MM.1S (cell line): ENCODE data around the gene SLC5A5.

ENCODE experiments used
- DNase-seq: peaks from one replicate; pipeline ENCODE4 v3.0.0-alpha.2; 2015
- H2AFZ ChIP-seq: fragments of 300-600 bp; sonication (generic); 2 replicates; pipeline ENCODE4 v1.6.0; 2016; ENCODE audit warnings: antibody characterized with exemption, low read length
- H3F3A ChIP-seq: fragments of 300-600 bp; sonication (generic); 2 replicates; pipeline ENCODE4 v1.6.1; 2016; ENCODE audit warnings: mild to moderate bottlenecking, antibody characterized with exemption, low read length, moderate library complexity, mixed read lengths; ENCODE audit not compliant: insufficient read depth
- H3K27ac ChIP-seq: fragments of 300-600 bp; sonication (generic); 2 replicates; pipeline ENCODE4 v1.5.1; 2016; ENCODE audit warnings: mild to moderate bottlenecking, low read length
- H3K27me3 ChIP-seq: fragments of 300-600 bp; sonication (generic); replicated peaks from 2 replicates; pipeline ENCODE4 v1.6.0; 2016; ENCODE audit warnings: low read length; ENCODE audit not compliant: insufficient read depth
- H3K36me3 ChIP-seq: fragments of 300-600 bp; sonication (generic); replicated peaks from 2 replicates; pipeline ENCODE4 v1.6.1; 2016; ENCODE audit warnings: mild to moderate bottlenecking, low read length, mixed read lengths; ENCODE audit not compliant: insufficient read depth
- H3K4me1 ChIP-seq: fragments of 300-600 bp; sonication (generic); 2 replicates; pipeline ENCODE4 v1.6.1; 2016; ENCODE audit warnings: low read length, mixed read lengths
- H3K4me2 ChIP-seq: fragments of 300-600 bp; sonication (generic); 2 replicates; pipeline ENCODE4 v1.6.0; 2016; ENCODE audit warnings: low read depth, low read length
- H3K4me3 ChIP-seq: fragments of 300-600 bp; sonication (generic); 2 replicates; pipeline ENCODE4 v1.5.1; 2016; ENCODE audit warnings: low read length, mixed read lengths
- H3K79me2 ChIP-seq: fragments of 300-600 bp; sonication (generic); 2 replicates; pipeline ENCODE4 v1.6.1; 2016; ENCODE audit warnings: mixed run types, low read length, mixed read lengths
- H3K9ac ChIP-seq: fragments of 300-600 bp; sonication (generic); 2 replicates; pipeline ENCODE4 v1.6.1; 2016; ENCODE audit warnings: low read length, mixed read lengths
- H3K9me2 ChIP-seq: fragments of 300-600 bp; sonication (generic); replicated peaks from 2 replicates; pipeline ENCODE4 v1.6.1; 2016; ENCODE audit warnings: mild to moderate bottlenecking, low read length, mixed read lengths; ENCODE audit not compliant: insufficient read depth
- H3K9me3 ChIP-seq: fragments of 300-600 bp; sonication (generic); replicated peaks from 2 replicates; pipeline ENCODE4 v1.6.1; 2016; ENCODE audit warnings: mild to moderate bottlenecking, low read length, mixed read lengths; ENCODE audit not compliant: insufficient read depth
- H4K20me1 ChIP-seq: fragments of 300-600 bp; sonication (generic); 2 replicates; pipeline ENCODE4 v1.6.1; 2016; ENCODE audit warnings: mild to moderate bottlenecking, low read length, moderate library complexity, mixed read lengths; ENCODE audit not compliant: insufficient read depth
- CTCF ChIP-seq: fragments of 300-600 bp; sonication (generic); IDR thresholded peaks from 2 replicates; pipeline ENCODE4 v1.5.1; 2016; ENCODE audit warnings: antibody characterized with exemption, low read length, mixed read lengths
- EZH2 ChIP-seq: fragments of 300-600 bp; sonication (generic); optimal IDR thresholded peaks from 2 replicates; pipeline ENCODE3; 2017; ENCODE audit warnings: low read depth, mild to moderate bottlenecking, antibody characterized with exemption, low read length, mixed read lengths
- EZH2phosphoT487 ChIP-seq: fragments of 300-600 bp; sonication (generic); IDR thresholded peaks from 2 replicates; pipeline ENCODE4 v1.6.1; 2018; ENCODE audit warnings: antibody characterized with exemption, low read length

The SLC5A5 gene

GRCh38 chr19:17871032-17871877, 490 bp upstream of the SLC5A5 start:
- no peak overlapping the region for H3K4me3 ChIP-seq
- no peaks in the 10 kb centered on the region for H3K9me2 ChIP-seq
- H3K27ac ChIP-seq = no peak overlapping the region
- no peaks in the 10 kb centered on the region for H3K79me2 ChIP-seq
- no peak overlapping the region for H2AFZ ChIP-seq
- no peaks in the 10 kb centered on the region for H4K20me1 ChIP-seq
- peaks cover 74% of the 10 kb centered on the region for H3K27me3 ChIP-seq
- H3K9me3 ChIP-seq = no peaks in the 10 kb centered on the region
- no peak for DNase-seq
- no peaks in the 10 kb centered on the region for H3F3A ChIP-seq
- H3K36me3 ChIP-seq = no peaks in the 10 kb centered on the region
- no peak overlapping the region for H3K4me2 ChIP-seq
- no peak overlapping the region for H3K9ac ChIP-seq
- TF ChIP-seq CTCF (no peak), EZH2 (no peak), EZH2phosphoT487 (no peak)
- H3K4me1 ChIP-seq = no peaks in the 10 kb centered on the region

- Histone ChIP-seq H3F3A (no peaks in the 10 kb centered on the region), H3K36me3 (no peaks in the 10 kb centered on the region), H3K4me2 (no peak overlapping the region), H3K79me2 (no peaks in the 10 kb centered on the region), H3K4me3 (no peak overlapping the region), H3K27ac (no peak overlapping the region), H3K4me1 (no peaks in the 10 kb centered on the region), H3K9ac (no peak overlapping the region), H4K20me1 (no peaks in the 10 kb centered on the region), H2AFZ (no peak overlapping the region), H3K9me3 (no peaks in the 10 kb centered on the region), H3K9me2 (no peaks in the 10 kb centered on the region), H3K27me3 (peaks cover 67% of the 10 kb centered on the region)
- TF ChIP-seq CTCF (no peak), EZH2 (no peak), EZH2phosphoT487 (no peak)
- DNase-seq = no peak
Measured at GRCh38 chr19:17872251-17873001, 681 bp downstream of the SLC5A5 start.

- H2AFZ ChIP-seq = no peak overlapping the region
- no peaks in the 10 kb centered on the region for H3K9me3 ChIP-seq
- H4K20me1 ChIP-seq = no peaks in the 10 kb centered on the region
- TF ChIP-seq EZH2 (no peak), CTCF (no peak), EZH2phosphoT487 (no peak)
- DNase-seq = peak; percentile 12
- H3K4me3 ChIP-seq = no peak overlapping the region
- H3K27me3 ChIP-seq = peaks cover 66% of the 10 kb centered on the region
- no peaks in the 10 kb centered on the region for H3K9me2 ChIP-seq
- no peaks in the 10 kb centered on the region for H3K36me3 ChIP-seq
- H3K4me1 ChIP-seq = no peaks in the 10 kb centered on the region
- H3K9ac ChIP-seq = no peak overlapping the region
- no peaks in the 10 kb centered on the region for H3K79me2 ChIP-seq
- no peaks in the 10 kb centered on the region for H3F3A ChIP-seq
- no peak overlapping the region for H3K4me2 ChIP-seq
- H3K27ac ChIP-seq = no peak overlapping the region
Measured at GRCh38 chr19:17873786-17874757, 2.3 kb downstream of the SLC5A5 start.
